Keratinocyte (primary cell): ENCODE measurements around the gene CHST15. TPM values are rescaled to one million over a fixed set of nuclear protein-coding genes. Genes with fewer than 3 reads are reported as not detected.

ENCODE experiments used
- DNase-seq: peaks from one replicate; pipeline ENCODE4 v3.0.0-alpha.2; 2011; ENCODE audit warnings: low read depth, missing footprints, low spot score
- FAIRE-seq: peaks from 2 replicates; lab custom pipeline; 2011; peaks lifted over from hg19 to GRCh38; lab: Jason Lieb, UNC
- H2AFZ ChIP-seq: 2 replicates; pipeline ENCODE4 v1.6.0; 2012; ENCODE audit warnings: low read length, control low read depth, inconsistent platforms; ENCODE audit not compliant: control insufficient read depth
- H3K27ac ChIP-seq: 2 replicates; pipeline ENCODE4 v1.5.1; 2011; ENCODE audit warnings: low read length; ENCODE audit not compliant: control insufficient read depth, insufficient read depth
- H3K27me3 ChIP-seq: 3 replicates; pipeline ENCODE4 v1.6.0; 2011; ENCODE audit warnings: low read length; ENCODE audit not compliant: control insufficient read depth, insufficient read depth; ENCODE audit errors: extremely low read depth
- H3K36me3 ChIP-seq, 2 experiments: 2 replicates in 1 of 2; 3 replicates in 1 of 2; pipeline ENCODE4 v1.5.1; 2011; ENCODE audit warnings: low read length in 2 of 2, mild to moderate bottlenecking in 1 of 2; ENCODE audit not compliant: control insufficient read depth in 2 of 2, insufficient read depth in 2 of 2; ENCODE audit errors: extremely low read depth in 1 of 2
- H3K4me1 ChIP-seq: 3 replicates; pipeline ENCODE4 v1.5.1; 2011; ENCODE audit warnings: low read length; ENCODE audit not compliant: control insufficient read depth, insufficient read depth; ENCODE audit errors: extremely low read depth
- H3K4me2 ChIP-seq: 3 replicates; pipeline ENCODE4 v1.6.0; 2011; ENCODE audit warnings: low read depth, low read length; ENCODE audit not compliant: control insufficient read depth, insufficient read depth; ENCODE audit errors: extremely low read depth
- H3K4me3 ChIP-seq, 3 experiments: fragments of 200-600 bp in 1 of 3; sonication (generic) in 1 of 3; 2 replicates in 2 of 3; 3 replicates in 1 of 3; pipeline ENCODE4 v1.5.1; 2011 to 2016; ENCODE audit warnings: low read length in 3 of 3, mild to moderate bottlenecking in 3 of 3, control low read depth in 2 of 3, inconsistent platforms in 1 of 3, low read depth in 1 of 3, mixed read lengths in 1 of 3, mixed run types in 1 of 3, moderate library complexity in 1 of 3; ENCODE audit not compliant: control insufficient read depth in 2 of 3, insufficient read depth in 2 of 3; ENCODE audit errors: extremely low read depth in 1 of 3
- H3K79me2 ChIP-seq: 2 replicates; pipeline ENCODE4 v1.6.0; 2012; ENCODE audit warnings: low read length; ENCODE audit not compliant: control insufficient read depth, insufficient read depth
- H3K9ac ChIP-seq: 3 replicates; pipeline ENCODE4 v1.6.0; 2011; ENCODE audit warnings: low read length; ENCODE audit not compliant: control insufficient read depth, insufficient read depth; ENCODE audit errors: extremely low read depth
- H3K9me1 ChIP-seq: 3 replicates; pipeline ENCODE4 v1.6.0; 2011; ENCODE audit warnings: low read length; ENCODE audit not compliant: control insufficient read depth, insufficient read depth; ENCODE audit errors: extremely low read depth
- H3K9me3 ChIP-seq: 2 replicates; pipeline ENCODE4 v1.5.1; 2012; ENCODE audit warnings: low read depth, low read length; ENCODE audit not compliant: control insufficient read depth
- H4K20me1 ChIP-seq: 3 replicates; pipeline ENCODE4 v1.6.0; 2011; ENCODE audit warnings: low read length; ENCODE audit not compliant: control insufficient read depth, insufficient read depth; ENCODE audit errors: extremely low read depth
- EZH2 ChIP-seq: IDR thresholded peaks from one replicate; pipeline ENCODE4 v1.6.1; 2012; ENCODE audit warnings: inconsistent platforms, mild to moderate bottlenecking, low read length, moderate library complexity
- dilution Hi-C: fragments of 300-500 bp; cut with MboI; formaldehyde crosslinking; loops from one replicate; pipeline ENCODE4 v1.7.0; 2020; ENCODE audit warnings: low sequenced_read_pairs; ENCODE audit not compliant: extremely low pct_ligation_motif_present
- polyA plus RNA-seq, 5 experiments: library from polyadenylated mRNA; depleted of rRNA in 3 of 5; stranded (reverse) in 3 of 5; stranded (forward) in 1 of 5; unstranded in 1 of 5; fragments of >200 nt; gene quantifications; 1 replicate in 1 of 5; 2 replicates in 3 of 5; 3 replicates in 1 of 5; pipeline versions ENCODE4 v1.2.1 to v1.2.3, GENCODE V29; 2011 to 2012; ENCODE audit warnings: missing spikeins in 2 of 5, low read depth in 1 of 5, low replicate concordance in 1 of 5
- TF ChIP-seq, protein P1 (sequence below), 3 experiments: IDR thresholded peaks in 1 of 3; conservative IDR thresholded peaks in 1 of 3; optimal IDR thresholded peaks in 1 of 3; 2 replicates in 2 of 3; 3 replicates in 1 of 3; pipeline versions ENCODE3 to v1.5.1; 2011; ENCODE audit warnings: low read length in 3 of 3, mild to moderate bottlenecking in 3 of 3, moderate library complexity in 2 of 3, control low read depth in 1 of 3, inconsistent platforms in 1 of 3; ENCODE audit not compliant: insufficient read depth in 2 of 3; ENCODE audit errors: extremely low read depth in 1 of 3

The CHST15 gene
- polyA plus RNA-seq, 1 donor (not counting 4 experiments of a cell fraction or from before 2014, with no cell fraction given): 24.5 TPM

- no peak overlapping the region for H3K4me3 ChIP-seq
- dilution Hi-C loops: no loop called here
- no peak overlapping the region for H3K27ac ChIP-seq
- no peak overlapping the region for H3K9ac ChIP-seq
- no peak overlapping the region for H3K4me2 ChIP-seq
- no peaks in the 10 kb centered on the region for H3K9me3 ChIP-seq
- no peaks in the 10 kb centered on the region for H4K20me1 ChIP-seq
- H2AFZ ChIP-seq: no peak overlapping the region
- TF ChIP-seq, protein P1, sequence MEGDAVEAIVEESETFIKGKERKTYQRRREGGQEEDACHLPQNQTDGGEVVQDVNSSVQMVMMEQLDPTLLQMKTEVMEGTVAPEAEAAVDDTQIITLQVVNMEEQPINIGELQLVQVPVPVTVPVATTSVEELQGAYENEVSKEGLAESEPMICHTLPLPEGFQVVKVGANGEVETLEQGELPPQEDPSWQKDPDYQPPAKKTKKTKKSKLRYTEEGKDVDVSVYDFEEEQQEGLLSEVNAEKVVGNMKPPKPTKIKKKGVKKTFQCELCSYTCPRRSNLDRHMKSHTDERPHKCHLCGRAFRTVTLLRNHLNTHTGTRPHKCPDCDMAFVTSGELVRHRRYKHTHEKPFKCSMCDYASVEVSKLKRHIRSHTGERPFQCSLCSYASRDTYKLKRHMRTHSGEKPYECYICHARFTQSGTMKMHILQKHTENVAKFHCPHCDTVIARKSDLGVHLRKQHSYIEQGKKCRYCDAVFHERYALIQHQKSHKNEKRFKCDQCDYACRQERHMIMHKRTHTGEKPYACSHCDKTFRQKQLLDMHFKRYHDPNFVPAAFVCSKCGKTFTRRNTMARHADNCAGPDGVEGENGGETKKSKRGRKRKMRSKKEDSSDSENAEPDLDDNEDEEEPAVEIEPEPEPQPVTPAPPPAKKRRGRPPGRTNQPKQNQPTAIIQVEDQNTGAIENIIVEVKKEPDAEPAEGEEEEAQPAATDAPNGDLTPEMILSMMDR (optimal IDR thresholded peaks at IDR 0.05 in 1 of 3, IDR thresholded peaks at IDR 0.05 in 1 of 3, conservative IDR thresholded peaks at IDR 0.05 in 1 of 3; ENCODE audit: extremely low read depth in 1 of 3, insufficient read depth in 2 of 3, low read length in 3 of 3): no peak
- TF ChIP-seq EZH2: no peak
- DNase-seq (no peak), FAIRE-seq (no peak)
- H3K9me1 ChIP-seq: no peaks in the 10 kb centered on the region
- H3K27me3 ChIP-seq: peaks cover 4% of the 10 kb centered on the region
- no peaks in the 10 kb centered on the region for H3K79me2 ChIP-seq
- H3K4me1 ChIP-seq: no peaks in the 10 kb centered on the region
- no peaks in the 10 kb centered on the region for H3K36me3 ChIP-seq
Measured at GRCh38 chr10:124131172-124131571, 37.8 kb upstream of the CHST15 start.

DNA sequence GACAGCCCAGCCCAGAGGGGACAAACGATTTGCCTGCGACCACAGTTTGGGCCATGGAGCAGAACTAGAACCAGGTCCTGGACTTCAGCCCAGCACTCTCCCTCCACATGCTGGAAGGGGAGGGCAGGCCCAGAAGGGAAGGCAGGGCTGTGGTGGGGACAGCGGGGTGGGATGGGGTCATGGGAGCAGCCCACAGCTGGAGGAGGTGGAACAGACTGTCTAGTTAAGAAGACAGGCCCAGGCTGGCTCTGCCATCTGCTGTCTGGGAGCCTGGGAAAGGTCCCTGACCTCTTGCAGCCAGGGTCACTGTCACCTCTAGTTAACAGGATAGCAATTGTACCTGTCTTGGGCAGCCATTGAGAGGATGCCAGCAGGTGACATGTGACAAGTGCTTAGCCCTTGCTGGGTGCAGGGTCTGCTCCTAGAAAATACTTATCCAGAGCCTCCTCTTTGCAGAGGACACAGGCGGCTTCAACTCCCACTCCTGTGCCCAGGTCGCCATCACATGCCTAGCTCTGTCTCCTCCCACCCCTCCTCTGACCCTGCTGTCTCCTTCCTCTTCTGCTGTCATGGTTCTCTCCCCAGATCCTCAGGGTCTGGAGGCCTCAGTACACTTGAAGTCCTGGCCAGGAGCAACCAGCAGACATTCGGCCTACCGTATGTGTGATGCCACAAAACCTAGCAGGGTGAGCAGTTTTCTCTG is 37.0 kb upstream of the CHST15 start:
- H2AFZ ChIP-seq: no peak overlapping the region
- FAIRE-seq (no peak), DNase-seq (no peak)
- no peak overlapping the region for H3K4me2 ChIP-seq
- H3K36me3 ChIP-seq: no peaks in the 10 kb centered on the region
- no peaks in the 10 kb centered on the region for H3K79me2 ChIP-seq
- no peaks in the 10 kb centered on the region for H3K9me3 ChIP-seq
- H3K9me1 ChIP-seq: no peaks in the 10 kb centered on the region
- no peak overlapping the region for H3K9ac ChIP-seq
- dilution Hi-C loops: no loop called here
- no peak overlapping the region for H3K27ac ChIP-seq
- H3K4me1 ChIP-seq: peaks cover 4% of the 10 kb centered on the region
- TF ChIP-seq EZH2: no peak
- TF ChIP-seq, protein P1 (optimal IDR thresholded peaks at IDR 0.05 in 1 of 3, IDR thresholded peaks at IDR 0.05 in 1 of 3, conservative IDR thresholded peaks at IDR 0.05 in 1 of 3; ENCODE audit: extremely low read depth in 1 of 3, insufficient read depth in 2 of 3, low read length in 3 of 3): no peak
- no peaks in the 10 kb centered on the region for H4K20me1 ChIP-seq
- peaks cover 4% of the 10 kb centered on the region for H3K27me3 ChIP-seq
- H3K4me3 ChIP-seq: no peak overlapping the region
